BLaER1 treated with 17β-estradiol and CSF1 and Interleukin-3, amounts not matched to agents 10 nM and 100 nM (cell line): Measurements from ENCODE around the gene C1QL4.
"Not testable (repeated sequence)": the region's sequence is repeated elsewhere in the genome, so short reads cannot be mapped to it uniquely, and the experiment has no call there.

ENCODE experiments used
- H3K27ac ChIP-seq, 11 experiments: shearing (Covaris generic); formaldehyde crosslinking; 2 replicates each; pipeline ENCODE4 v1.8.1; 2022
- H3K27me3 ChIP-seq, 11 experiments: shearing (Covaris generic); formaldehyde crosslinking; 2 replicates each; pipeline ENCODE4 v1.8.1; 2022
- H3K36me3 ChIP-seq, 11 experiments: shearing (Covaris generic); formaldehyde crosslinking; 2 replicates each; pipeline ENCODE4 v1.8.1; 2022
- H3K4me1 ChIP-seq, 10 experiments: shearing (Covaris generic); formaldehyde crosslinking; 2 replicates each; pipeline ENCODE4 v1.8.1; 2022
- H3K4me2 ChIP-seq, 11 experiments: shearing (Covaris generic); formaldehyde crosslinking; 2 replicates each; pipeline ENCODE4 v1.8.1; 2022
- H3K4me3 ChIP-seq, 10 experiments: shearing (Covaris generic); formaldehyde crosslinking; 2 replicates each; pipeline ENCODE4 v1.8.1; 2022
- H3K9ac ChIP-seq, 11 experiments: shearing (Covaris generic); formaldehyde crosslinking; 2 replicates each; pipeline ENCODE4 v1.8.1; 2022
- H3K9me3 ChIP-seq, 11 experiments: shearing (Covaris generic); formaldehyde crosslinking; replicated peaks in 1 of 11; 2 replicates each; pipeline ENCODE4 v1.8.1; 2022
- H4K20me1 ChIP-seq, 11 experiments: shearing (Covaris generic); formaldehyde crosslinking; 2 replicates each; pipeline ENCODE4 v1.8.1; 2022
- Cebpa-rat ChIP-seq, 11 experiments: shearing (Covaris generic); IDR thresholded peaks; 2 replicates each; pipeline ENCODE4 v1.8.1; 2022

Gene C1QL4

DNA sequence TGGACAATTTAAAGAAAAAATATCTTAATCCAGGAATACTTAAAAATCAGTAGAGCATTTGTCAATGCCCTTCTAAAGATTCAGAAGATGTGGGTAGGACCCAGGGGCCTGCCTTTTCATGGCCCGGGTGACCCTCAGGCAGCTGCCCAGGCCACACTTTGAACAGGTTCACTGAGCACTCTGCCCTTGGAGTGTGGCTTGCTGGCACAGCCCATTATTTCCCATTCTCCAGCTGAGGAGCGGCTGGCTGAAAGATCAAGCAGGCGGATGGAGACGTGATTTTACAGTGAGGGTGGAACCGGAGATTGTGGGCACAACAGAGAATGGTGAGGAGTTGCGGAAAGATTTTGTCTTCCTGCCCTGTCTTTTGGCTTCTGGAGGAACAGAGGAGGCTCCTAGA is 49.1 kb downstream of the C1QL4 start:
- H3K9me3 ChIP-seq: no peaks in the 10 kb centered on the region
- H3K4me1 ChIP-seq: peaks cover 0 to 1% (median 0%) of the 10 kb centered on the region in 10 experiments; a peak in 3 of 20 replicates
- no peak overlapping the region for H3K4me2 ChIP-seq
- no peaks in the 10 kb centered on the region; a peak in 2 of 22 replicates for H4K20me1 ChIP-seq
- no peak for TF ChIP-seq Cebpa-rat (IDR thresholded peaks at IDR 0.05)
- H3K36me3 ChIP-seq: no peaks in the 10 kb centered on the region
- H3K27me3 ChIP-seq: peaks cover 0 to 10% (median 4%) of the 10 kb centered on the region in 11 experiments; a peak in 16 of 22 replicates
- no peak overlapping the region for H3K9ac ChIP-seq
- no peak overlapping the region for H3K27ac ChIP-seq
- no peak overlapping the region for H3K4me3 ChIP-seq

DNA sequence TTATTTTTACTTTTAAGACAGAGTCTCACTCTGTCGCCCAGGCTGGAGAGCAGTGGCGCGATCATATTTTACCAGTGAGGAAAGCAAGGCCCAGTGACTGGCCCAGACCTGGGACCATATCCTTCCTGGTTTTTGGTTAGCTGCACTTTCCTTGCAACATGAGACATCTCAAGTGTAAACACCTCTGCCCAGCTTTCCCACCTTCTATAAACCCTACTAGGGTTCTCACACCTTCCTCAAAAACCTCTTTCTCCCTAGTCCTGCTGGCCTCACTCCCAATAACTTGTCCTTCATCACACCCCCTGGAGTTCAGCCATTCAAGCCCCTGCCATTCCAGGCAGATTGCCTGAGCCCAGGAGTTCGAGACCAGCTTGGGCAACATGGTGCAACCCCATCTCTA is 52.3 kb downstream of the C1QL4 start:
- Histone ChIP-seq H3K36me3 (no peaks in the 10 kb centered on the region), H3K4me3 (no peak overlapping the region), H3K4me2 (no peak overlapping the region), H4K20me1 (no peaks in the 10 kb centered on the region; a peak in 1 of 22 replicates), H3K9ac (no peak overlapping the region), H3K4me1 (peaks cover 12 to 24% (median 22%) of the 10 kb centered on the region in 10 experiments), H3K9me3 (no peaks in the 10 kb centered on the region), H3K27ac (no peak overlapping the region), H3K27me3 (no peaks in the 10 kb centered on the region)
- no peak for TF ChIP-seq Cebpa-rat (IDR thresholded peaks at IDR 0.05)

DNA sequence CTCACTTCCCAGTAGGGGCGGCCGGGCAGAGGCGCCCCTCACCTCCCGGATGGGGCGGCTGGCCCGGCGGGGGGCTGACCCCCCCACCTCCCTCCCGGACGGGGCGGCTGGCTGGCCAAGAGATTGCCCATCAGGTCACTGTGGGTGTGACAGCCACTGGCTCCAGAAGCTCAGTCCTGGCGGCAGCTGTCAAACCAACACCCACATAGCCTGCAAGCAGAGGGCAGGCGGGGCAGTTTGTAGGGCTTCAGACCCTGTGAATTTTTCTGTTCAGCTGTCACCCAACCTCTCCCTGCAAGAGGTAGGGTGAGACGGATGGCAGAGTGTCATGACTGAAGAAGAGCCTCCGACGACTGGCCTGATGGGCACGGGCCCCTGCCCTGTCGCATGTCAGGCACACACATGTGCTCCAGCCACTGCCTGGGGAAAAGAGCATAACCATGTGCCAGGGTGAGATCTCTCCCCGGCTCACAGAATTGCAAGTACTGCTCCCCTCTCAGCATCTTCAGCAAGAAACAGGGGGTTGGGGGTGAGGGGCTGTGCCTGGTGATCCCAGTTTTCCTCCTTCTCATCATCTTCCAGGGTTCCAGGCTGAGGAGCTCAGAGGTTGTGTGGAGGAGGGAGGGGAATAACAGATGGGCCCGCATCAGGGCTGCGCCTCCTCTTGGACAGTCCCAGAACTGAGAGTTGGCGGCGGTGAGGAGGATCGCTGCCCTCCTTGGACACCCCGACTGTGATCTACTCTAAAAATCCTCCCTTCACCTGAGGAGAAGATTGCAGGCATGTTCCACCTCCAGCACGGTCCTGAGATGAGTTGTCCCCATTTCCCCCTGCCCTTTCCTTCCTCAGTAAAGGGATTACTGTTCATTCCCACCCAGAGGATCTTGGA is 53.2 kb downstream of the C1QL4 start:
- no peak overlapping the region for H3K4me2 ChIP-seq
- no peaks in the 10 kb centered on the region for H3K9me3 ChIP-seq
- H3K4me1 ChIP-seq: peaks cover 14 to 27% (median 25%) of the 10 kb centered on the region in 10 experiments
- no peak overlapping the region for H3K27ac ChIP-seq
- H3K9ac ChIP-seq: no peak overlapping the region
- no peaks in the 10 kb centered on the region for H3K36me3 ChIP-seq
- TF ChIP-seq Cebpa-rat (IDR thresholded peaks at IDR 0.05): no peak
- no peak overlapping the region for H3K4me3 ChIP-seq
- H4K20me1 ChIP-seq: no peaks in the 10 kb centered on the region
- H3K27me3 ChIP-seq: no peaks in the 10 kb centered on the region

DNA sequence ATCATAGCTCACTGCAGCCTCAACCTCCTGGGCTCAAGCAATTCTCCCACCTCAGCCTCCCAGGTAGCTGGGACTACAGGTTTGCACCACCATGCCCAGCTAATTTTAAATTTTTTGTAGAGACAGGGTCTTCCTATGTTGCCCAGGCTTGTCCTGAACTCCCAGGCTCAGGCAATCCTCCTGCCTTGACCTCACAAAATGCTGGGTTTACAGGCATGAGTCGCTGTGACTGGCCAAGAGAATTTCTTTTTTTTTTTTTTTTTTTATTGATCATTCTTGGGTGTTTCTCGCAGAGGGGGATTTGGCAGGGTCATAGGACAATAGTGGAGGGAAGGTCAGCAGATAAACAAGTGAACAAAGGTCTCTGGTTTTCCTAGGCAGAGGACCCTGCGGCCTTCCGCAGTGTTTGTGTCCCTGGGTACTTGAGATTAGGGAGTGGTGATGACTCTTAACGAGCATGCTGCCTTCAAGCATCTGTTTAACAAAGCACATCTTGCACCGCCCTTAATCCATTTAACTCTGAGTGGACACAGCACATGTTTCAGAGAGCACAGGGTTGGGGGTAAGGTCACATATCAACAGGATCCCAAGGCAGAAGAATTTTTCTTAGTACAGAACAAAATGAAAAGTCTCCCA is 54.1 kb downstream of the C1QL4 start:
- H3K27ac ChIP-seq, H3K9ac ChIP-seq, H3K36me3 ChIP-seq, H3K27me3 ChIP-seq, H4K20me1 ChIP-seq, H3K4me2 ChIP-seq, H3K4me3 ChIP-seq, H3K9me3 ChIP-seq: not testable (repeated sequence)
- H3K4me1 ChIP-seq: peaks cover 14 to 27% (median 25%) of the 10 kb centered on the region in 10 experiments
